Esophagus muscularis mucosa (tissue), 4 donors: ENCODE results near the gene OR6A2. TPM values are rescaled to one million over a fixed set of nuclear protein-coding genes. Genes with fewer than 3 reads are reported as not detected.

Experiments used
- DNase-seq: peaks from one replicate; pipeline ENCODE4 v3.0.0-alpha.2; 2017; ENCODE audit errors: extremely low spot score
- H3K27ac ChIP-seq, 4 donors: fragments of 200-600 bp; sonication (generic); replicated peaks in 1 of 4; 1 replicate in 3 of 4; 2 replicates in 1 of 4; pipeline ENCODE4 v1.5.1; 2016 to 2019; ENCODE audit warnings: mild to moderate bottlenecking in 1 of 4
- H3K27me3 ChIP-seq, 4 donors: fragments of 200-600 bp; sonication (generic); one replicate each; pipeline versions ENCODE4 v1.5.1 to v1.6.0; 2016 to 2019
- H3K36me3 ChIP-seq, 4 donors: fragments of 200-600 bp; sonication (generic); one replicate each; pipeline ENCODE4 v1.5.1; 2016 to 2019
- H3K4me1 ChIP-seq, 4 donors: fragments of 200-600 bp; sonication (generic); one replicate each; pipeline ENCODE4 v1.5.1; 2016 to 2019
- H3K4me3 ChIP-seq, 4 donors: fragments of 200-600 bp; sonication (generic); 1 replicate in 2 of 4; 2 replicates in 2 of 4; pipeline ENCODE4 v1.5.1; 2016 to 2019; ENCODE audit warnings: mild to moderate bottlenecking in 4 of 4, moderate library complexity in 1 of 4
- H3K9me3 ChIP-seq, 4 donors: fragments of 200-600 bp; sonication (generic); 1 replicate in 3 of 4; 2 replicates in 1 of 4; pipeline ENCODE4 v1.5.1; 2016 to 2019
- EP300 ChIP-seq: sonication (generic); formaldehyde crosslinking; IDR thresholded peaks from one replicate; pipeline ENCODE4 v1.6.1; 2017; ENCODE audit warnings: antibody characterized with exemption
- POLR2A ChIP-seq: fragments of 450-650 bp; IDR thresholded peaks from one replicate; pipeline ENCODE4 v1.6.1; 2017; ENCODE audit warnings: antibody characterized with exemption, moderate library complexity, mild to moderate bottlenecking, low read depth
- POLR2AphosphoS5 ChIP-seq, 2 donors: sonication (generic); formaldehyde crosslinking; IDR thresholded peaks; one replicate each; pipeline ENCODE4 v1.6.1; 2017; ENCODE audit warnings: antibody characterized with exemption in 2 of 2
- WGBS: methylation state at CpG from one replicate; pipeline ENCODE4 v1.1.5; 2018; 5-methylcytosine and 5-hydroxymethylcytosine counted together
- intact Hi-C: fragments of 100-400 bp; cut with DNase I; formaldehyde crosslinking; loops from one replicate; pipeline ENCODE4 v1.15.1; 2023
- total RNA-seq, 4 donors: library from RNA; depleted of rRNA; stranded (reverse); fragments of >200 nt; gene quantifications; one replicate each; pipeline versions ENCODE4 v1.1.0 to v1.2.1, GENCODE V29; 2016
- TF ChIP-seq, protein P1 (sequence below), 3 experiments: fragments of 200-600 bp in 2 of 3; fragments of 450-650 bp in 1 of 3; sonication (generic) in 2 of 3; IDR thresholded peaks; one replicate each; pipeline ENCODE4 v1.5.1; 2017 to 2019; ENCODE audit warnings: antibody characterized with exemption in 3 of 3, mild to moderate bottlenecking in 2 of 3, moderate library complexity in 1 of 3

Gene OR6A2
- total RNA-seq, 4 donors from 2014 or later = 0.06 TPM; not detected in 3

GRCh38 chr11:6790546-6790945 lies 8.9 kb downstream of the OR6A2 start:
- Histone ChIP-seq H3K9me3 (no peaks in the 10 kb centered on the region), H3K27ac (no peak overlapping the region), H3K36me3 (no peaks in the 10 kb centered on the region), H3K4me1 (no peaks in the 10 kb centered on the region), H3K4me3 (no peak overlapping the region), H3K27me3 (no peaks in the 10 kb centered on the region)
- no peak for DNase-seq
- intact Hi-C loops = no loop called here
- TF ChIP-seq EP300 (no peak), POLR2A (no peak), POLR2AphosphoS5 (IDR thresholded peaks at IDR 0.05) (no peak)
- TF ChIP-seq, protein P1, sequence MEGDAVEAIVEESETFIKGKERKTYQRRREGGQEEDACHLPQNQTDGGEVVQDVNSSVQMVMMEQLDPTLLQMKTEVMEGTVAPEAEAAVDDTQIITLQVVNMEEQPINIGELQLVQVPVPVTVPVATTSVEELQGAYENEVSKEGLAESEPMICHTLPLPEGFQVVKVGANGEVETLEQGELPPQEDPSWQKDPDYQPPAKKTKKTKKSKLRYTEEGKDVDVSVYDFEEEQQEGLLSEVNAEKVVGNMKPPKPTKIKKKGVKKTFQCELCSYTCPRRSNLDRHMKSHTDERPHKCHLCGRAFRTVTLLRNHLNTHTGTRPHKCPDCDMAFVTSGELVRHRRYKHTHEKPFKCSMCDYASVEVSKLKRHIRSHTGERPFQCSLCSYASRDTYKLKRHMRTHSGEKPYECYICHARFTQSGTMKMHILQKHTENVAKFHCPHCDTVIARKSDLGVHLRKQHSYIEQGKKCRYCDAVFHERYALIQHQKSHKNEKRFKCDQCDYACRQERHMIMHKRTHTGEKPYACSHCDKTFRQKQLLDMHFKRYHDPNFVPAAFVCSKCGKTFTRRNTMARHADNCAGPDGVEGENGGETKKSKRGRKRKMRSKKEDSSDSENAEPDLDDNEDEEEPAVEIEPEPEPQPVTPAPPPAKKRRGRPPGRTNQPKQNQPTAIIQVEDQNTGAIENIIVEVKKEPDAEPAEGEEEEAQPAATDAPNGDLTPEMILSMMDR (IDR thresholded peaks at IDR 0.05) = no peak
- 54% methylated on average over 2 of the region's 2 CpGs for WGBS

- intact Hi-C loops = no loop called here
- Histone ChIP-seq H3K9me3 (no peaks in the 10 kb centered on the region), H3K4me1 (no peaks in the 10 kb centered on the region), H3K27ac (no peak within 1 kb of the TSS), H3K27me3 (no peaks in the 10 kb centered on the region), H3K36me3 (no peaks in the 10 kb centered on the region), H3K4me3 (no peak within 1 kb of the TSS)
- no peak for DNase-seq
- 73% methylated on average over 2 of the region's 2 CpGs for WGBS
- TF ChIP-seq, protein P1 (IDR thresholded peaks at IDR 0.05) = no peak
- no peak for TF ChIP-seq POLR2A
- TF ChIP-seq EP300 = no peak
- TF ChIP-seq POLR2AphosphoS5 (IDR thresholded peaks at IDR 0.05) = no peak
These were observed 16.8 kb downstream of the OR6A2 start, which contains the start of gene OR2AG1 for GRCh38 chr11:6782720-6783119. Gene OR2AG1, plus strand, starts transcription at chr11:6783020. Its CDS starts 2,018 bp downstream, at chr11:6785038.

DNA sequence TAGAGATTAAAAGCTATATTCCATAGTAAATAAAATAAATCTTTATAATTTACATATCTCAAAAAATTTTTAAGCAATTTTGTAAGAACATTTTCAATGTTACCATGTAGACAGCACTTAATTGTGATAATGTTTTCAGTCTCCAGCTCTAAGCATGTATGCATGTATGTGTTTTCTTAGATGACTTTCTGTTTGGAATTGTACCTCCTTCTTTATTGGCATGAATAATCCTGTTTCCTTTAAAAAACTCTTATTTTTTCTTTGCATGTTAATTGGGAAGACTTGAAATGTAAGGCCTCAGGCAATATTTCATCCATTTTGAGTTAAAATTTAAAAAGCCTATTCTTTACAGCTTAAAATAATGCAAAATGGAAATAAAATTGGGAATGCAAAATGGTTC lies 18.7 kb downstream of the OR6A2 start:
- no peak for DNase-seq
- no peak overlapping the region for H3K27ac ChIP-seq
- intact Hi-C loops = no loop called here

DNA sequence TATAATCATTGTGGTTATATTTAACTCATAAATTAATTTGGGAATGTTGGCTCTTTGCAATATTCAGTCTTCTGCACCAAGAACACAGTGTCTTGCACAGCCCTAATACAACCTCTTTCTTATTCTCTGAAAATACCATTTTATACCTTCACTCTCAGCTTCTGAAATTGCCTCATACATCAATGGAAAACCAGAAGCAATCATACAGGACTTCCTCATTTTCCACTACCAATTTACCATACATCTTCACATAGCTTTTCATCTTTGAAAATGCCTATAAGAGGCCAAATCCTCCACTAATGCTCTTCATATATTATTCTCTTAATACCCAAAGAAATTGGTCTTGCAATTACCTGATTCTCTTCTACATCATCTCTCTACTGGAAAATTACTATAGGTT lies 21.0 kb downstream of the OR6A2 start:
- H3K9me3 ChIP-seq = no peaks in the 10 kb centered on the region
- H3K4me3 ChIP-seq = no peak overlapping the region
- TF ChIP-seq POLR2AphosphoS5 (IDR thresholded peaks at IDR 0.05) (no peak), EP300 (no peak), POLR2A (no peak)
- TF ChIP-seq, protein P1 (IDR thresholded peaks at IDR 0.05) = no peak
- H3K4me1 ChIP-seq = no peaks in the 10 kb centered on the region
- H3K27me3 ChIP-seq = no peaks in the 10 kb centered on the region
- intact Hi-C loops = no loop called here
- no peaks in the 10 kb centered on the region for H3K36me3 ChIP-seq
- no peak overlapping the region for H3K27ac ChIP-seq
- DNase-seq = no peak

More for the DNA sequence above, 18.7 kb downstream of the OR6A2 start:
- Histone ChIP-seq H3K4me1 (no peaks in the 10 kb centered on the region), H3K4me3 (no peak overlapping the region), H3K9me3 (no peaks in the 10 kb centered on the region), H3K36me3 (no peaks in the 10 kb centered on the region), H3K27me3 (no peaks in the 10 kb centered on the region)
- TF ChIP-seq EP300 (no peak), POLR2AphosphoS5 (IDR thresholded peaks at IDR 0.05) (no peak), POLR2A (no peak)
- TF ChIP-seq, protein P1 (IDR thresholded peaks at IDR 0.05) = no peak
